Gastrocnemius medialis (tissue), 4 donors: ENCODE measurements around the gene NPAS3.

Source experiments
- POLR2A ChIP-seq, 2 donors: fragments of 450-650 bp; IDR thresholded peaks; one replicate each; pipeline ENCODE4 v1.6.1; 2017; ENCODE audit warnings: antibody characterized with exemption in 2 of 2, mild to moderate bottlenecking in 2 of 2, moderate library complexity in 2 of 2
- TF ChIP-seq, protein P1 (sequence below), 5 experiments: fragments of 450-650 bp in 3 of 5; fragments of 200-600 bp in 2 of 5; sonication (generic) in 2 of 5; IDR thresholded peaks in 4 of 5; conservative IDR thresholded peaks in 1 of 5; 1 replicate in 4 of 5; 2 replicates in 1 of 5; pipeline ENCODE4 v1.5.1; 2016 to 2019; ENCODE audit warnings: antibody characterized with exemption in 5 of 5, mild to moderate bottlenecking in 3 of 5, moderate library complexity in 3 of 5

DNA sequence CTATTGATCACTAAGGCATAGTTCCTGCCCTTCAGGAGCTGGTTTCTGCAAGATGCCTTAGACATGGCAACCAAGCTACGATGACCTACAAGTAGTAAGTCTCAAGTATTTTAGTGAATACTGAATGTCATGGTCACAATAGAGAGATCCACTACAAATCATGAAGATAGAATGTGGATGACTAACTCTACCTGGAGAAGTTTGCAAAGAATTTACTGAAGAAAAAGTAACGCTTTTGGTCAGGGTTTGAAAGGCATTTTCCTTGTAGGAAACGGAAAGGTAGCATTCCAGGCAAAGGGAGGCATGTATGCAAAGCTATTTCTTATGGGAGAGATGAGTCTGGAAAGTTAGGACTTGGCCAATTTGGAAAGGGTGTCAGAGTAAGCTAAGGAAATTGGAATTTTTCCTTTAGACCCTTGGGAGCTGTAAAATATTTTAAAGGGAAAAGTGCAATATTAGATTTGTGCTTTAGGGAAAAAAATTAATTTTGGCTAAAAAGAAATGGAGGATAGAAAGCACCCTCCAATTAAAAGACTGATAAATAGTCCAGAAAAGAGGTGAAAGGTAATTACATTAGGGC is 634.7 kb downstream of the NPAS3 start:
- TF ChIP-seq, protein P1, sequence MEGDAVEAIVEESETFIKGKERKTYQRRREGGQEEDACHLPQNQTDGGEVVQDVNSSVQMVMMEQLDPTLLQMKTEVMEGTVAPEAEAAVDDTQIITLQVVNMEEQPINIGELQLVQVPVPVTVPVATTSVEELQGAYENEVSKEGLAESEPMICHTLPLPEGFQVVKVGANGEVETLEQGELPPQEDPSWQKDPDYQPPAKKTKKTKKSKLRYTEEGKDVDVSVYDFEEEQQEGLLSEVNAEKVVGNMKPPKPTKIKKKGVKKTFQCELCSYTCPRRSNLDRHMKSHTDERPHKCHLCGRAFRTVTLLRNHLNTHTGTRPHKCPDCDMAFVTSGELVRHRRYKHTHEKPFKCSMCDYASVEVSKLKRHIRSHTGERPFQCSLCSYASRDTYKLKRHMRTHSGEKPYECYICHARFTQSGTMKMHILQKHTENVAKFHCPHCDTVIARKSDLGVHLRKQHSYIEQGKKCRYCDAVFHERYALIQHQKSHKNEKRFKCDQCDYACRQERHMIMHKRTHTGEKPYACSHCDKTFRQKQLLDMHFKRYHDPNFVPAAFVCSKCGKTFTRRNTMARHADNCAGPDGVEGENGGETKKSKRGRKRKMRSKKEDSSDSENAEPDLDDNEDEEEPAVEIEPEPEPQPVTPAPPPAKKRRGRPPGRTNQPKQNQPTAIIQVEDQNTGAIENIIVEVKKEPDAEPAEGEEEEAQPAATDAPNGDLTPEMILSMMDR (IDR thresholded peaks at IDR 0.05 in 4 of 5, conservative IDR thresholded peaks at IDR 0.05 in 1 of 5), result no peak
- no peak for TF ChIP-seq POLR2A (IDR thresholded peaks at IDR 0.05)
